ENCODE results near the gene CCL3. TPM values are rescaled to one million over a fixed set of nuclear protein-coding genes. Genes with fewer than 3 reads are reported as not detected.

CCL3 gene
- total and polyA plus RNA-seq, 2 experiments from 2014 or later = not detected

DNA sequence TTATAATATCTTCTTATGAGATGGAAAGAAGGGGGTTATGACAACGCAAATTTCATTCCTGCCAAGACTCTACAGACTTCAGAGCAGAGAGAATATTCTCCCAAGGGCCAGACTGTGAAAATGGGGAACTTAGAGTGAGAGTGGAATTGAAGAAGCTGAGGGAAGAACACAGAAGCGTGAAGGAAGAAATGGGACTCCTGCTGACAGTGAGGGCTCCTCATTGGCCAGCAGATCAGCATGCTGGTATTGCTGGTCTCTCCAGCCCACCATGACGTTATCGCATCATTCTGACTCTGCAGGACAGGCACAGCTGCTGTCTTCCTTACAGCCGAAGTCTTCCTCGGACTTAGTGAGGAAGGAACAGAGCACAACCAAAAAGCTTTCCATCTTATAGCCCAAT lies 38.0 kb upstream of the CCL3 start:
- Histone ChIP-seq H4K20me1 (replicated peaks; ENCODE audit: insufficient read depth) (no peaks in the 10 kb centered on the region), H3K4me3 (no peak overlapping the region), H3K27me3 (ENCODE audit: insufficient read depth) (no peaks in the 10 kb centered on the region), H2AFZ (no peak overlapping the region), H3F3A (replicated peaks; ENCODE audit: low read depth) (no peaks in the 10 kb centered on the region), H3K4me2 (no peak overlapping the region), H3K4me1 (ENCODE audit: insufficient read depth) (peaks cover 15% of the 10 kb centered on the region), H3K27ac (ENCODE audit: low read depth) (no peak overlapping the region), H3K36me3 (ENCODE audit: insufficient read depth) (peaks cover 15% of the 10 kb centered on the region), H3K79me2 (replicated peaks; ENCODE audit: insufficient read depth) (no peaks in the 10 kb centered on the region), H3K9me2 (ENCODE audit: insufficient read depth) (0 out of 2 replicates have a peak, but pooled peaks cover 8% of the 10 kb centered on the region)
- Mint-ChIP-seq H3K4me3 (no peak overlapping the region), H3K36me3 (ENCODE audit: low read depth) (peaks cover 35% of the 10 kb centered on the region), H3K9me3 (peaks cover 44% of the 10 kb centered on the region), H3K27me3 (ENCODE audit: insufficient read depth, low read depth, poor library complexity) (peaks cover 7% of the 10 kb centered on the region), H3K27ac (no peak overlapping the region), H3K4me1 (peaks cover 14% of the 10 kb centered on the region)
- TF ChIP-seq NANOG (IDR thresholded peaks at IDR 0.05; ENCODE audit: borderline replicate concordance) = no peak
- DNase-seq (ENCODE audit: low spot score) = no peak
- ATAC-seq = no peak

DNA sequence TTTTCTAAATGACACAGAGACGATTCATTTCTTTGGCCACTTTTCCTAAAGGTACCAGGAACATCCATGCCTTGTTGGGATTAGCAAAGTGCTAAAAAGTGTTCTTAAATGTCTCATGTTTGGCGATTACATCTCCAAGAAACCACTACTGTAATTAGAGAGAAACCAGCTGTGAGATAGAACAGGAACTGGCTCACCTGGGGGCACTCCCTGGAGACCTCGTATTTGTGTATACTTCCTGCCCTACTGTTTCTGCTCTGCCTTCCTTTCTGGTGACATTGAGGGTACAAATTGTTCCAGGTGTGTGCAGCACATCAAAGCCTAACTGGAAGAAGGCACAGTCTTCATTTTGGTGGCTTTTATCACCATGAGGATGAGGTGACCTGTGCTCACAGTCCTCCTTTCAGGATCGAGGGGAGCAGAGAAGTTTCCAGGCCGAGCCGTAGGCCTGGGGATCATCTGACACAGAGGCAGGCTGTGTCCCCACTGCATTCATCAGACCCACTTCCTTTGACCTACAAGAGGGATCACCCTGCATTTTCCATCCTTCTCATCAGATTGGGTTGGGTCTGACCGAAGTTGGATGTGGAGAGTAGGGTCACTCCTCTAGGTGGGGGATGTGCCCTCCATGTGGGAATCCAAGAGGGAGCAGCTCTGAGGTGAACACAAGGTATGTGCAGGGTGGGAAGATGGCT lies 37.4 kb upstream of the CCL3 start:
- Mint-ChIP-seq H3K4me1 (peaks cover 20% of the 10 kb centered on the region), H3K27ac (no peak overlapping the region; the same call in 1 of the 2 replicates), H3K4me3 (no peak overlapping the region), H3K27me3 (ENCODE audit: insufficient read depth, low read depth, poor library complexity) (peaks cover 7% of the 10 kb centered on the region), H3K9me3 (peaks cover 44% of the 10 kb centered on the region), H3K36me3 (ENCODE audit: low read depth) (peaks cover 35% of the 10 kb centered on the region)
- DNase-seq (ENCODE audit: low spot score) (no peak), ATAC-seq (no peak)
- no peaks in the 10 kb centered on the region for H4K20me1 ChIP-seq (replicated peaks; ENCODE audit: insufficient read depth)
- 0 out of 2 replicates have a peak, but pooled peaks cover 8% of the 10 kb centered on the region for H3K9me2 ChIP-seq (ENCODE audit: insufficient read depth)
- no peak overlapping the region for H3K4me3 ChIP-seq
- H2AFZ ChIP-seq = no peak overlapping the region
- no peak overlapping the region for H3K27ac ChIP-seq (ENCODE audit: low read depth)
- no peaks in the 10 kb centered on the region for H3K27me3 ChIP-seq (ENCODE audit: insufficient read depth)
- no peaks in the 10 kb centered on the region for H3K79me2 ChIP-seq (replicated peaks; ENCODE audit: insufficient read depth)
- TF ChIP-seq ZNF114 (CRISPR knock-in tag; IDR thresholded peaks at IDR 0.05) (no peak), JUNB (IDR thresholded peaks at IDR 0.05; ENCODE audit: unreplicated experiment) (no peak), EZH2phosphoT487 (IDR thresholded peaks at IDR 0.05; ENCODE audit: unreplicated experiment) (no peak), ZNF331 (CRISPR knock-in tag; IDR thresholded peaks at IDR 0.05; ENCODE audit: low read depth) (no peak), POLR2AphosphoS5 (IDR thresholded peaks at IDR 0.05; ENCODE audit: low read depth) (no peak), EZH2 (IDR thresholded peaks at IDR 0.05; ENCODE audit: low read depth, unreplicated experiment) (no peak)
- TF ChIP-seq, protein P1, sequence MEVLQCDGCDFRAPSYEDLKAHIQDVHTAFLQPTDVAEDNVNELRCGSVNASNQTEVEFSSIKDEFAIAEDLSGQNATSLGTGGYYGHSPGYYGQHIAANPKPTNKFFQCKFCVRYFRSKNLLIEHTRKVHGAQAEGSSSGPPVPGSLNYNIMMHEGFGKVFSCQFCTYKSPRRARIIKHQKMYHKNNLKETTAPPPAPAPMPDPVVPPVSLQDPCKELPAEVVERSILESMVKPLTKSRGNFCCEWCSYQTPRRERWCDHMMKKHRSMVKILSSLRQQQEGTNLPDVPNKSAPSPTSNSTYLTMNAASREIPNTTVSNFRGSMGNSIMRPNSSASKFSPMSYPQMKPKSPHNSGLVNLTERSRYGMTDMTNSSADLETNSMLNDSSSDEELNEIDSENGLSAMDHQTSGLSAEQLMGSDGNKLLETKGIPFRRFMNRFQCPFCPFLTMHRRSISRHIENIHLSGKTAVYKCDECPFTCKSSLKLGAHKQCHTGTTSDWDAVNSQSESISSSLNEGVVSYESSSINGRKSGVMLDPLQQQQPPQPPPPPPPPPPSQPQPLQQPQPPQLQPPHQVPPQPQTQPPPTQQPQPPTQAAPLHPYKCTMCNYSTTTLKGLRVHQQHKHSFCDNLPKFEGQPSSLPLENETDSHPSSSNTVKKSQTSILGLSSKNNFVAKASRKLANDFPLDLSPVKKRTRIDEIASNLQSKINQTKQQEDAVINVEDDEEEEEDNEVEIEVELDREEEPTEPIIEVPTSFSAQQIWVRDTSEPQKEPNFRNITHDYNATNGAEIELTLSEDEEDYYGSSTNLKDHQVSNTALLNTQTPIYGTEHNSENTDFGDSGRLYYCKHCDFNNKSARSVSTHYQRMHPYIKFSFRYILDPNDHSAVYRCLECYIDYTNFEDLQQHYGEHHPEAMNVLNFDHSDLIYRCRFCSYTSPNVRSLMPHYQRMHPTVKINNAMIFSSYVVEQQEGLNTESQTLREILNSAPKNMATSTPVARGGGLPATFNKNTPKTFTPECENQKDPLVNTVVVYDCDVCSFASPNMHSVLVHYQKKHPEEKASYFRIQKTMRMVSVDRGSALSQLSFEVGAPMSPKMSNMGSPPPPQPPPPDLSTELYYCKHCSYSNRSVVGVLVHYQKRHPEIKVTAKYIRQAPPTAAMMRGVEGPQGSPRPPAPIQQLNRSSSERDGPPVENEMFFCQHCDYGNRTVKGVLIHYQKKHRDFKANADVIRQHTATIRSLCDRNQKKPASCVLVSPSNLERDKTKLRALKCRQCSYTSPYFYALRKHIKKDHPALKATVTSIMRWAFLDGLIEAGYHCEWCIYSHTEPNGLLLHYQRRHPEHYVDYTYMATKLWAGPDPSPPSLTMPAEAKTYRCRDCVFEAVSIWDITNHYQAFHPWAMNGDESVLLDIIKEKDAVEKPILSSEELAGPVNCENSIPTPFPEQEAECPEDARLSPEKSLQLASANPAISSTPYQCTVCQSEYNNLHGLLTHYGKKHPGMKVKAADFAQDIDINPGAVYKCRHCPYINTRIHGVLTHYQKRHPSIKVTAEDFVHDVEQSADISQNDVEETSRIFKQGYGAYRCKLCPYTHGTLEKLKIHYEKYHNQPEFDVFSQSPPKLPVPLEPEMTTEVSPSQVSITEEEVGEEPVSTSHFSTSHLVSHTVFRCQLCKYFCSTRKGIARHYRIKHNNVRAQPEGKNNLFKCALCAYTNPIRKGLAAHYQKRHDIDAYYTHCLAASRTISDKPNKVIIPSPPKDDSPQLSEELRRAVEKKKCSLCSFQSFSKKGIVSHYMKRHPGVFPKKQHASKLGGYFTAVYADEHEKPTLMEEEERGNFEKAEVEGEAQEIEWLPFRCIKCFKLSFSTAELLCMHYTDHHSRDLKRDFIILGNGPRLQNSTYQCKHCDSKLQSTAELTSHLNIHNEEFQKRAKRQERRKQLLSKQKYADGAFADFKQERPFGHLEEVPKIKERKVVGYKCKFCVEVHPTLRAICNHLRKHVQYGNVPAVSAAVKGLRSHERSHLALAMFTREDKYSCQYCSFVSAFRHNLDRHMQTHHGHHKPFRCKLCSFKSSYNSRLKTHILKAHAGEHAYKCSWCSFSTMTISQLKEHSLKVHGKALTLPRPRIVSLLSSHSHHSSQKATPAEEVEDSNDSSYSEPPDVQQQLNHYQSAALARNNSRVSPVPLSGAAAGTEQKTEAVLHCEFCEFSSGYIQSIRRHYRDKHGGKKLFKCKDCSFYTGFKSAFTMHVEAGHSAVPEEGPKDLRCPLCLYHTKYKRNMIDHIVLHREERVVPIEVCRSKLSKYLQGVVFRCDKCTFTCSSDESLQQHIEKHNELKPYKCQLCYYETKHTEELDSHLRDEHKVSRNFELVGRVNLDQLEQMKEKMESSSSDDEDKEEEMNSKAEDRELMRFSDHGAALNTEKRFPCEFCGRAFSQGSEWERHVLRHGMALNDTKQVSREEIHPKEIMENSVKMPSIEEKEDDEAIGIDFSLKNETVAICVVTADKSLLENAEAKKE (CRISPR knock-in tag; IDR thresholded peaks at IDR 0.05) = no peak
- TF ChIP-seq, protein P2, sequence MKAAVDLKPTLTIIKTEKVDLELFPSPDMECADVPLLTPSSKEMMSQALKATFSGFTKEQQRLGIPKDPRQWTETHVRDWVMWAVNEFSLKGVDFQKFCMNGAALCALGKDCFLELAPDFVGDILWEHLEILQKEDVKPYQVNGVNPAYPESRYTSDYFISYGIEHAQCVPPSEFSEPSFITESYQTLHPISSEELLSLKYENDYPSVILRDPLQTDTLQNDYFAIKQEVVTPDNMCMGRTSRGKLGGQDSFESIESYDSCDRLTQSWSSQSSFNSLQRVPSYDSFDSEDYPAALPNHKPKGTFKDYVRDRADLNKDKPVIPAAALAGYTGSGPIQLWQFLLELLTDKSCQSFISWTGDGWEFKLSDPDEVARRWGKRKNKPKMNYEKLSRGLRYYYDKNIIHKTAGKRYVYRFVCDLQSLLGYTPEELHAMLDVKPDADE (IDR thresholded peaks at IDR 0.05) = no peak
- TF ChIP-seq, protein P3, sequence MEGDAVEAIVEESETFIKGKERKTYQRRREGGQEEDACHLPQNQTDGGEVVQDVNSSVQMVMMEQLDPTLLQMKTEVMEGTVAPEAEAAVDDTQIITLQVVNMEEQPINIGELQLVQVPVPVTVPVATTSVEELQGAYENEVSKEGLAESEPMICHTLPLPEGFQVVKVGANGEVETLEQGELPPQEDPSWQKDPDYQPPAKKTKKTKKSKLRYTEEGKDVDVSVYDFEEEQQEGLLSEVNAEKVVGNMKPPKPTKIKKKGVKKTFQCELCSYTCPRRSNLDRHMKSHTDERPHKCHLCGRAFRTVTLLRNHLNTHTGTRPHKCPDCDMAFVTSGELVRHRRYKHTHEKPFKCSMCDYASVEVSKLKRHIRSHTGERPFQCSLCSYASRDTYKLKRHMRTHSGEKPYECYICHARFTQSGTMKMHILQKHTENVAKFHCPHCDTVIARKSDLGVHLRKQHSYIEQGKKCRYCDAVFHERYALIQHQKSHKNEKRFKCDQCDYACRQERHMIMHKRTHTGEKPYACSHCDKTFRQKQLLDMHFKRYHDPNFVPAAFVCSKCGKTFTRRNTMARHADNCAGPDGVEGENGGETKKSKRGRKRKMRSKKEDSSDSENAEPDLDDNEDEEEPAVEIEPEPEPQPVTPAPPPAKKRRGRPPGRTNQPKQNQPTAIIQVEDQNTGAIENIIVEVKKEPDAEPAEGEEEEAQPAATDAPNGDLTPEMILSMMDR (conservative IDR thresholded peaks at IDR 0.05; ENCODE audit: low read depth in 2 of 2) = no peak
- peaks cover 21% of the 10 kb centered on the region for H3K4me1 ChIP-seq (ENCODE audit: insufficient read depth)
- H3K36me3 ChIP-seq (ENCODE audit: insufficient read depth) = peaks cover 15% of the 10 kb centered on the region
- no peaks in the 10 kb centered on the region for H3F3A ChIP-seq (replicated peaks; ENCODE audit: low read depth)
- H3K4me2 ChIP-seq = no peak overlapping the region
